ENCODE measurements around the gene JOSD1. TPM values are rescaled to one million over a fixed set of nuclear protein-coding genes. Genes with fewer than 3 reads are reported as not detected.

Gene JOSD1
- total RNA-seq, 1 experiment from 2014 or later: 46.5 TPM

- DNase-seq (ENCODE audit: low read depth): no peak
Observed at GRCh38 chr22:38712486-38713207, 11.9 kb upstream of the JOSD1 start.

- no peak for DNase-seq (ENCODE audit: low read depth)
Observed at GRCh38 chr22:38710866-38711265, 10.1 kb upstream of the JOSD1 start.

GRCh38 chr22:38710351-38710750 lies 9.6 kb upstream of the JOSD1 start:
- no peak for DNase-seq (ENCODE audit: low read depth)

GRCh38 chr22:38709306-38709705 lies 8.6 kb upstream of the JOSD1 start:
- DNase-seq (ENCODE audit: low read depth): no peak

GRCh38 chr22:38707984-38708383 lies 7.2 kb upstream of the JOSD1 start:
- no peak for DNase-seq (ENCODE audit: low read depth)

- DNase-seq (ENCODE audit: low read depth): peak; percentile 44
Observed at GRCh38 chr22:38707346-38707745, 6.6 kb upstream of the JOSD1 start.

- no peak for DNase-seq (ENCODE audit: low read depth)
Observed at GRCh38 chr22:38706901-38707195, 6.1 kb upstream of the JOSD1 start.

GRCh38 chr22:38706101-38706900 lies 5.6 kb upstream of the JOSD1 start:
- peak; percentile 37 for DNase-seq (ENCODE audit: low read depth)

GRCh38 chr22:38705235-38706100 lies 4.7 kb upstream of the JOSD1 start, which contains the start of gene GTPBP1:
TSS of gene GTPBP1 (plus strand) at chr22:38705944. CDS start at chr22:38705956, 12 bp downstream.
- DNase-seq (ENCODE audit: low read depth): peak; percentile 100

GRCh38 chr22:38704654-38705234 lies 4.0 kb upstream of the JOSD1 start:
- no peak for DNase-seq (ENCODE audit: low read depth)

GRCh38 chr22:38700270-38700788 lies 414 bp downstream of the JOSD1 start:
- peak; percentile 76 for DNase-seq (ENCODE audit: low read depth)

- DNase-seq (ENCODE audit: low read depth): peak; percentile 39
Observed at GRCh38 chr22:38699784-38700183, 959 bp downstream of the JOSD1 start.

GRCh38 chr22:38699143-38699542 lies 1.6 kb downstream of the JOSD1 start:
- DNase-seq (ENCODE audit: low read depth): no peak

GRCh38 chr22:38698407-38699094 lies 2.2 kb downstream of the JOSD1 start:
- no peak for DNase-seq (ENCODE audit: low read depth)

GRCh38 chr22:38697425-38698089 lies 3.2 kb downstream of the JOSD1 start:
- no peak for DNase-seq (ENCODE audit: low read depth)

GRCh38 chr22:38696606-38697424 lies 3.9 kb downstream of the JOSD1 start:
- peak; percentile 70 for DNase-seq (ENCODE audit: low read depth)

GRCh38 chr22:38694940-38695339 lies 5.8 kb downstream of the JOSD1 start:
- no peak for DNase-seq (ENCODE audit: low read depth)

GRCh38 chr22:38694049-38694448 lies 6.7 kb downstream of the JOSD1 start:
- DNase-seq (ENCODE audit: low read depth): no peak

GRCh38 chr22:38689651-38690050 lies 11.1 kb downstream of the JOSD1 start:
- no peak for DNase-seq (ENCODE audit: low read depth)

GRCh38 chr22:38685761-38686160 lies 15.0 kb downstream of the JOSD1 start:
- no peak for DNase-seq (ENCODE audit: low read depth)

Data from RPMI7951 (cell line).